Keratinocyte (primary cell): ENCODE data around the gene SKI. TPM values are rescaled to one million over a fixed set of nuclear protein-coding genes. Genes with fewer than 3 reads are reported as not detected.

Source experiments
- DNase-seq: peaks from one replicate; pipeline ENCODE4 v3.0.0-alpha.2; 2011; ENCODE audit warnings: low read depth, missing footprints, low spot score
- FAIRE-seq: peaks from 2 replicates; lab custom pipeline; 2011; peaks lifted over from hg19 to GRCh38; lab: Jason Lieb, UNC
- H2AFZ ChIP-seq: 2 replicates; pipeline ENCODE4 v1.6.0; 2012; ENCODE audit warnings: low read length, control low read depth, inconsistent platforms; ENCODE audit not compliant: control insufficient read depth
- H3K27ac ChIP-seq: 2 replicates; pipeline ENCODE4 v1.5.1; 2011; ENCODE audit warnings: low read length; ENCODE audit not compliant: control insufficient read depth, insufficient read depth
- H3K27me3 ChIP-seq: 3 replicates; pipeline ENCODE4 v1.6.0; 2011; ENCODE audit warnings: low read length; ENCODE audit not compliant: control insufficient read depth, insufficient read depth; ENCODE audit errors: extremely low read depth
- H3K36me3 ChIP-seq, 2 experiments: 2 replicates in 1 of 2; 3 replicates in 1 of 2; pipeline ENCODE4 v1.5.1; 2011; ENCODE audit warnings: low read length in 2 of 2, mild to moderate bottlenecking in 1 of 2; ENCODE audit not compliant: control insufficient read depth in 2 of 2, insufficient read depth in 2 of 2; ENCODE audit errors: extremely low read depth in 1 of 2
- H3K4me1 ChIP-seq: 3 replicates; pipeline ENCODE4 v1.5.1; 2011; ENCODE audit warnings: low read length; ENCODE audit not compliant: control insufficient read depth, insufficient read depth; ENCODE audit errors: extremely low read depth
- H3K4me2 ChIP-seq: 3 replicates; pipeline ENCODE4 v1.6.0; 2011; ENCODE audit warnings: low read depth, low read length; ENCODE audit not compliant: control insufficient read depth, insufficient read depth; ENCODE audit errors: extremely low read depth
- H3K4me3 ChIP-seq, 3 experiments: fragments of 200-600 bp in 1 of 3; sonication (generic) in 1 of 3; 2 replicates in 2 of 3; 3 replicates in 1 of 3; pipeline ENCODE4 v1.5.1; 2011 to 2016; ENCODE audit warnings: low read length in 3 of 3, mild to moderate bottlenecking in 3 of 3, control low read depth in 2 of 3, inconsistent platforms in 1 of 3, low read depth in 1 of 3, mixed read lengths in 1 of 3, mixed run types in 1 of 3, moderate library complexity in 1 of 3; ENCODE audit not compliant: control insufficient read depth in 2 of 3, insufficient read depth in 2 of 3; ENCODE audit errors: extremely low read depth in 1 of 3
- H3K79me2 ChIP-seq: 2 replicates; pipeline ENCODE4 v1.6.0; 2012; ENCODE audit warnings: low read length; ENCODE audit not compliant: control insufficient read depth, insufficient read depth
- H3K9ac ChIP-seq: 3 replicates; pipeline ENCODE4 v1.6.0; 2011; ENCODE audit warnings: low read length; ENCODE audit not compliant: control insufficient read depth, insufficient read depth; ENCODE audit errors: extremely low read depth
- H3K9me1 ChIP-seq: 3 replicates; pipeline ENCODE4 v1.6.0; 2011; ENCODE audit warnings: low read length; ENCODE audit not compliant: control insufficient read depth, insufficient read depth; ENCODE audit errors: extremely low read depth
- H3K9me3 ChIP-seq: 2 replicates; pipeline ENCODE4 v1.5.1; 2012; ENCODE audit warnings: low read depth, low read length; ENCODE audit not compliant: control insufficient read depth
- H4K20me1 ChIP-seq: 3 replicates; pipeline ENCODE4 v1.6.0; 2011; ENCODE audit warnings: low read length; ENCODE audit not compliant: control insufficient read depth, insufficient read depth; ENCODE audit errors: extremely low read depth
- EZH2 ChIP-seq: IDR thresholded peaks from one replicate; pipeline ENCODE4 v1.6.1; 2012; ENCODE audit warnings: inconsistent platforms, mild to moderate bottlenecking, low read length, moderate library complexity
- dilution Hi-C: fragments of 300-500 bp; cut with MboI; formaldehyde crosslinking; loops from one replicate; pipeline ENCODE4 v1.7.0; 2020; ENCODE audit warnings: low sequenced_read_pairs; ENCODE audit not compliant: extremely low pct_ligation_motif_present
- polyA plus RNA-seq, 5 experiments: library from polyadenylated mRNA; depleted of rRNA in 3 of 5; stranded (reverse) in 3 of 5; stranded (forward) in 1 of 5; unstranded in 1 of 5; fragments of >200 nt; gene quantifications; 1 replicate in 1 of 5; 2 replicates in 3 of 5; 3 replicates in 1 of 5; pipeline versions ENCODE4 v1.2.1 to v1.2.3, GENCODE V29; 2011 to 2012; ENCODE audit warnings: missing spikeins in 2 of 5, low read depth in 1 of 5, low replicate concordance in 1 of 5
- TF ChIP-seq, protein P1 (sequence below), 3 experiments: IDR thresholded peaks in 1 of 3; conservative IDR thresholded peaks in 1 of 3; optimal IDR thresholded peaks in 1 of 3; 2 replicates in 2 of 3; 3 replicates in 1 of 3; pipeline versions ENCODE3 to v1.5.1; 2011; ENCODE audit warnings: low read length in 3 of 3, mild to moderate bottlenecking in 3 of 3, moderate library complexity in 2 of 3, control low read depth in 1 of 3, inconsistent platforms in 1 of 3; ENCODE audit not compliant: insufficient read depth in 2 of 3; ENCODE audit errors: extremely low read depth in 1 of 3

SKI gene
- polyA plus RNA-seq, 1 donor (not counting 4 experiments of a cell fraction or from before 2014, with no cell fraction given): 4.8 TPM

DNA sequence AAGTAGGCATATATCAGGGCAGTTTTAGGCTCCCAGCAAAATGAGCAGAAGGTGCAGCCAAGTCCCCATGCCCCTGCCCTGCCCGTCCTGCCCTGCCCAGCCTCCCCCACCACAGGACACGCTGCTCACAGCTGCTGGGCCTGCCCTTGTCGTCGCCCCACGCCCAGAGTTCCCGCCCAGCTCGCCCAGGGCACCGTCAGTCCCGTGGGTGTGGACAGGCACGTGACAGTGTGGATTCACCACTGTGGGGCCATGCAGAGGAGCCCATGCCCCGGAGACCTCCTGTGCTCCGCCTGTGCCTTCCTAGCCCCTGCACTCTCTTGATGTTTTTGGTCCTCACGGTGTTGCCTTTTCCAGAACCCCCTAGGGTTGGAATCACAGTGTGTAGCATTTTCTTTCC is 40.5 kb upstream of the SKI start:
- dilution Hi-C loops: no loop called here
- Histone ChIP-seq H3K4me1 (peaks cover 3% of the 10 kb centered on the region), H2AFZ (no peak overlapping the region), H3K36me3 (peaks cover 0 to 8% of the 10 kb centered on the region in 2 experiments), H3K9ac (no peak overlapping the region), H3K9me3 (no peaks in the 10 kb centered on the region), H3K27ac (no peak overlapping the region), H3K79me2 (peaks cover 3% of the 10 kb centered on the region), H3K9me1 (no peaks in the 10 kb centered on the region), H4K20me1 (peaks cover 4% of the 10 kb centered on the region), H3K4me3 (no peak overlapping the region), H3K27me3 (no peaks in the 10 kb centered on the region), H3K4me2 (no peak overlapping the region)
- no peak for FAIRE-seq
- no peak for TF ChIP-seq EZH2
- TF ChIP-seq, protein P1, sequence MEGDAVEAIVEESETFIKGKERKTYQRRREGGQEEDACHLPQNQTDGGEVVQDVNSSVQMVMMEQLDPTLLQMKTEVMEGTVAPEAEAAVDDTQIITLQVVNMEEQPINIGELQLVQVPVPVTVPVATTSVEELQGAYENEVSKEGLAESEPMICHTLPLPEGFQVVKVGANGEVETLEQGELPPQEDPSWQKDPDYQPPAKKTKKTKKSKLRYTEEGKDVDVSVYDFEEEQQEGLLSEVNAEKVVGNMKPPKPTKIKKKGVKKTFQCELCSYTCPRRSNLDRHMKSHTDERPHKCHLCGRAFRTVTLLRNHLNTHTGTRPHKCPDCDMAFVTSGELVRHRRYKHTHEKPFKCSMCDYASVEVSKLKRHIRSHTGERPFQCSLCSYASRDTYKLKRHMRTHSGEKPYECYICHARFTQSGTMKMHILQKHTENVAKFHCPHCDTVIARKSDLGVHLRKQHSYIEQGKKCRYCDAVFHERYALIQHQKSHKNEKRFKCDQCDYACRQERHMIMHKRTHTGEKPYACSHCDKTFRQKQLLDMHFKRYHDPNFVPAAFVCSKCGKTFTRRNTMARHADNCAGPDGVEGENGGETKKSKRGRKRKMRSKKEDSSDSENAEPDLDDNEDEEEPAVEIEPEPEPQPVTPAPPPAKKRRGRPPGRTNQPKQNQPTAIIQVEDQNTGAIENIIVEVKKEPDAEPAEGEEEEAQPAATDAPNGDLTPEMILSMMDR (optimal IDR thresholded peaks at IDR 0.05 in 1 of 3, IDR thresholded peaks at IDR 0.05 in 1 of 3, conservative IDR thresholded peaks at IDR 0.05 in 1 of 3; ENCODE audit: extremely low read depth in 1 of 3, insufficient read depth in 2 of 3, low read length in 3 of 3): no peak
- DNase-seq: no peak

DNA sequence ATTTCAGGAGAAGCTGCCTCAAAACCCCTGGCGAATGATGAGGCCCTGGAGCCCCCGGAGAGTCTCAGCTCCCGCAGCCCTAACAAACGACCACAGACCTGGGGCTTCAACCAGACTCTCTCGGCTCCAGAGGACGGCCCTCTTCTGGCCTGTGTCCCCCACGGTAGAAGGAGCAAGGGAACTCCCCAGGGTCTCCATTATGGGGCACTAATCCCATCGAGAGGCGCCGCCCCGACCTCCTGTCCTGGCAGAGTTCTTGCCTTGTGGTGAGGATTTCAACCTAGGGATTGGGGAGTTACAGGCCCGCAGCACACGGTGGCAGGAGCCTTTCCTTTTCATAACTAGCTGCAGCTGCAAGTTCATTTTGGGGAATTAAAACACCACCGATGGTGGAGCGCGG is 39.8 kb upstream of the SKI start:
- Histone ChIP-seq H3K27me3 (no peaks in the 10 kb centered on the region), H3K9me3 (no peaks in the 10 kb centered on the region), H3K27ac (no peak overlapping the region), H3K79me2 (peaks cover 3% of the 10 kb centered on the region), H3K36me3 (peaks cover 0 to 8% of the 10 kb centered on the region in 2 experiments), H3K9me1 (no peaks in the 10 kb centered on the region), H3K4me2 (no peak overlapping the region), H3K9ac (no peak overlapping the region), H2AFZ (no peak overlapping the region), H4K20me1 (peaks cover 4% of the 10 kb centered on the region), H3K4me1 (peaks cover 4% of the 10 kb centered on the region), H3K4me3 (no peak overlapping the region)
- DNase-seq (no peak), FAIRE-seq (no peak)
- dilution Hi-C loops: no loop called here
- TF ChIP-seq, protein P1 (optimal IDR thresholded peaks at IDR 0.05 in 1 of 3, IDR thresholded peaks at IDR 0.05 in 1 of 3, conservative IDR thresholded peaks at IDR 0.05 in 1 of 3; ENCODE audit: extremely low read depth in 1 of 3, insufficient read depth in 2 of 3, low read length in 3 of 3): no peak
- no peak for TF ChIP-seq EZH2
